Measurements from ENCODE around the gene CDH1.
A peak's percentile ranks its signal among the peaks of the same experiment; 100 is the strongest.
"Not testable (repeated sequence)": the region's sequence is repeated elsewhere in the genome, so short reads cannot be mapped to it uniquely, and the experiment has no call there.

Gene CDH1

DNA sequence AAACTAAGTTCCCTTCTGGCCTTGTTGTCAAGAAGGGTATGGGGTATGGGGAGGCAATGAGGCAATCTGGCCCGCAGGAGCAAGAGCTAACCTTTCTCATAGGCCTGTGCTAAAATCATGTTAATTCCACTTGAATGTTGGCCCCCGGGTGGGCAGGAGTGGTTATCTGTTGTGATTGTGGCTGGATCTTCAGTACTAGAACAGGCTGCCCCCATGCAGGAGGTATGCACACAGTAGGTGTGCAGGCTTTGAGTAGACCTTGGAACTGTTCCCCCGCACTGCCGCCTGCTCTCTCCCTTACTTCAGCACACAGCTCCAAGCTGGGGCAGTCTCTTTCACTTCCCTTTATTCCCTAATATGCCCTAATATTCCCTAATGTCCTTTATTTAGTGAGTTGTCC, 53.9 kb downstream of the CDH1 start:
- DNase-seq, result no peak

DNA sequence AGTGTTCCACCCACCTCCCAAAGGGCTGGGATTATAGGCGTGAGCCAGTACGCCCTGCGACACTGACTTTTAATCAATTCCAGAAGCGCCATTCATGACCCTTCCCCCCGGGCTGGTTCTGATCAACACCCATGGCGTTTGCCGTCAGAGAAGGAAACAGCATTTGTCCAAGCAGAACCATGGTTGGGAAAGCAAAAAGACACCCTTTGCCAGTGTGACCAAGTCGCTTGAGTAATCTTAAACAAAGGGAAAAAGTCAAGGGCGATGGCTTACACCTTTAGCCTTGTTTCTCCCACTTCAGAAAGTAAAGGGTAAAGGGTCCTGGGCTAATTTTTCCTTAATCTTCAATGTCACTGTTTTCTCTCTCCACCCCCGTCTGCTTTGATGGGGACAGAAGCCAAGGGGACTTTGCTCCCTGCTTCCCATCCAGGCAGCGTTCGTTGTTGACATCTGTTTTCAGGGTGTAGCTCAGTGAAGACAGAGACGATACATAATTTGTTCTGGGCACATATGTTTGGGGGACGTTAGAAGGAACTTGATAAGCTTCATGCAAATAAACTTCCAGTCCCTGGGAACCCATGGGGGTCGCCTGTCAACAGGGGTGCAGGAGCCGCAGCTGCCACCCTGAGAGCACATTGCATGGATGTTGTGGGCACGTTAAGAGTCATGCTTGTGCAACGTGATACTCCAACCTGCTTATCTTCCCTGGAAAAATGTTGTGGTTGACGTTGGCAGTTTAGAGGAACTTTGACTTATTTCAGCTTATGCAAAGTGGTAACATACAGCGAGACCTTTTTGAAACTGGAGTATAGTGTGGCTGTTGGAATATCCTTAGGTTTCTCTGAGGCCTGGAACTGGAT, 55.6 kb downstream of the CDH1 start:
- no peak for DNase-seq

DNA sequence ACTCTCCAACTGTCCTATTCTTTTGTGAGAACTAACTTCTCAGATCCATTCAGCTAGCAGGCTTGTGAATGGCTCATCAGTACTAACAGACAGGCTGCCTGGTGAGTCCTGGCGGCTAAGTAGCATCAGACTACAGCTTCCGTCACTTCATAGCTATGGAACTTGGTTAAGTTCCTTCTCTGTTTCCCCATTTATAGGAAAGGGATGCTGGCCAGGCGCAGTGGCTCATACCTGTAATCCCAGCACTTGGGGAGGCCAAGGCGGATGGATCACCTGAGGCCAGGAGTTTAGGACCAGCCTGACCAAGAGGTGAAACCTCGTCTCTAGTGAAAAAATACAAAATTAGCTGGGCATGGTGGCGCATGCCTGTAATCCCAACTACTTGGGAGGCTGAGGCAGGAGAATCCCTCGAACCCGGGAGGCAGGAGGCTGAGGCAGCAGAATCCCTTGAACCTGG, 56.3 kb downstream of the CDH1 start:
- no peak for DNase-seq

DNA sequence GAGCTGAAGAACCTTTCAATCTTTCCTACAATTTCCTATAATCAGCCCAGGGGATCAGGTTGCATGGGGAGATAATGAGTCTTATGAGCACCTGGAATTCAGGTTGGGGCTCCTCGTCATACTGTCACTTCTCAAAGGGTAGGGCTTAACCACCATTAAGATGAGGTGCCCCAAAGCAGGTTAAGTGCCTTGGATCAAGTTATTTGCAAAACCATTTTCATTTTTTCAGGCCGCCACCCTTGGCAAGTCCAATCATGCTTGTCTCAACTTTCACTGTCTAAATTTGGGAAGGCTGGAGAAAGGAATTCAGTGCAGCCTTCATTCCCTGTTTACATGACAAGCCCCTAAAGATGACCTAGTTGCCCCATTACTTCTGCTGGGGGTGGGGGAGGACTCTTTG, 61.3 kb downstream of the CDH1 start:
- no peak for DNase-seq

DNA sequence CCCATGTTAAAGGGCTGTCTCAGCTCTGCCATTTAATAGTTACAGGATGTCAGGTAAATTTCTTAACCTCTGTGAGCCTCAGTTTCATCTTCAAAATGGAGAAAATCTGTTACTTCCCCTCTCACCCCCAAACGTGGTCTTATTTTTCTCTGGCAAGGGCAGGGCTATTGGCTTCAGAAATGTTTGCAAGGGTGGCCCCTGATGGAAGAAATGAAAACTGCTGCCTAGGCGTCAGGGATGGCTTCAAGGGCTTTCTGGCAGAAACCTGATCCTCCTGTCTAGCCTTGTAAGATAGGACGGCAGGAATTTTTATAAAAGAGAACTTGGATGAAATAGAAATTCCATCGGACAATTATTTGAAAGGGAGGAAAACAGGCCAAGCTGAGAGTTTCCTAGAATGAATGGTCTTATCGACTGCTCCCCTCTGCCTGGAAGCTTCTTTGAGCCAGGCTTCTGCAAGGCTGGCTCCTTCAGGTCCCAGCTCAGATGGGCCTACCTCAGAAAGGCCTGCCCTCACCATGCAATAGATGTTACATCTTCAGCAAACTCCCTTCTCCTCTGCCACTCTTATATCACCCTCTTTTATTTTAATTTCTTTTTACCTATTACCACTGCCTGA, 63.3 kb downstream of the CDH1 start:
- DNase-seq, result peak; percentile 20 to 29

DNA sequence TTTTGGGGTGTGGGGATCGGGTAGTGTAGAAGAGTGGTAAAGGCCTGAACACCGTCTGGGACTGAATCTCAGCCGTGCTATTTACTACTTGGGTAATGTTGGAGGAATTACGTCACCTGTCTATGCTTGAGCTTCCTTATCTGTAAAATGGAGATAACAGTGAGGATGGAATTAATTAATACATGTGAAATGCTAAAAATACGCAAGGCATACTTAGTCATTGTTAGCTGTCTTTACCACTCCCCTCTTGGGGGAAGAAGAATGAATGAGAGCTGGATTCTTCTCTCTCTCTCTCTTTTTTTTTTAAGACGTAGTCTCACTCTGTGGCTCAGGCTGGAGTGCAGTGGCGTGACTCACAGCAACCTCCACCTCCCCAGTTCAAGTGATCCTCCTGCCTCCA, 65.1 kb downstream of the CDH1 start:
- DNase-seq, result no peak

DNA sequence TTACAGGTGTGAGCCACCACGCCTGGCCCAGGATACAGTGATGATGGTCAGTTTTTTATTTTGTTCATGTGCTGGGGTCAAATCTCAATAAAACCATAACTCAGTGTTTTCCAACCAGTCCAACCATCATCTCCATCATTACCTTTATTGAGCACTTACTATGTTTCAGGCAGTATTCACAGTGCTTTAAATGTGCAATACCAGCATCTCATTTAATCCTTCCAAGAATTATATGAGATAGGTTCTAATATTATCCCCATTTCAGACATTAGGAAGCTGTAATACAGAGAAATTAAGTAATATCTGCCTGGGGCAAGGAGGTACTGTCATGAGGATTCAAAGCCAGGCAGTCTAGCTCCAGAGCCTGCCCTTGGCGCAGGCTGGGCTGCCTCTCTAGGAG, 69.3 kb downstream of the CDH1 start:
- no peak for DNase-seq

DNA sequence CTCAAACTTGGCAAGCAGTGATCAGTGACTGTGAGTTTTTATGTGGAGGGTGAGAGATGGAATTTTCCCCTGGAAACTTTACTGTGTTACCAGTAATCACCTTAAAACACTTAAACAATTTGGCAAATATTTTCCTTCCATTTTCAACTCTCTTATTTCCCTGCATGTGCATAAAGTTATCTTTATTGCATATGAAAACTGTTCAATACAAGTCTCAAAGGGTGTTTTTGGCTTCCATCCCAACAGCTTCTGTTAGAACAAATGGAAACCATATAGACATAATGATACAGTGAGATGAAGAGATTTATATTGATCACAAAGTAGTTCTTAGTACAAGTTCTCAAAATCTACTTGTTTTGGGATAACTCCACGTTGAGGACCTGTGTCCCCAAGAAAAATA, 69.9 kb downstream of the CDH1 start:
- DNase-seq, result no peak

DNA sequence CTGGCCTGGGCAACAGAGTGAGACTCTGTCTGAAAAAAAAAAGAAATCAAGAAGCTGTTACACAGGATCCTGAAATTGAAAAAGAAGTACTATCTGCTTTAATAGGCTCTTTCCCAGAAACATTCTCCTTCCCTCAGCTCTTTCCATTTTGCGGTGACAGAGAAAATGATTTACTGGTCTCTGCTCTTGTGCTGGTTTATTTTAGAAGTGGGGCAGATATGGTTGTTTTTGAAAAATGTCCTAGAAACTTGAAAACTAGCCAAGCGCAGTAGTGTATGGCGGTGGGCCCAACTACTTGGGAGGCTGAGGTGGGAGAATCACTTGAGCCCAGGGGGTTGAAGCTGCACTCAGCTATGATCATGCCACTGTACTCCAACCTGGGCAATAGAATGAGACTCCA, 77.4 kb downstream of the CDH1 start:
- no peak for DNase-seq

DNA sequence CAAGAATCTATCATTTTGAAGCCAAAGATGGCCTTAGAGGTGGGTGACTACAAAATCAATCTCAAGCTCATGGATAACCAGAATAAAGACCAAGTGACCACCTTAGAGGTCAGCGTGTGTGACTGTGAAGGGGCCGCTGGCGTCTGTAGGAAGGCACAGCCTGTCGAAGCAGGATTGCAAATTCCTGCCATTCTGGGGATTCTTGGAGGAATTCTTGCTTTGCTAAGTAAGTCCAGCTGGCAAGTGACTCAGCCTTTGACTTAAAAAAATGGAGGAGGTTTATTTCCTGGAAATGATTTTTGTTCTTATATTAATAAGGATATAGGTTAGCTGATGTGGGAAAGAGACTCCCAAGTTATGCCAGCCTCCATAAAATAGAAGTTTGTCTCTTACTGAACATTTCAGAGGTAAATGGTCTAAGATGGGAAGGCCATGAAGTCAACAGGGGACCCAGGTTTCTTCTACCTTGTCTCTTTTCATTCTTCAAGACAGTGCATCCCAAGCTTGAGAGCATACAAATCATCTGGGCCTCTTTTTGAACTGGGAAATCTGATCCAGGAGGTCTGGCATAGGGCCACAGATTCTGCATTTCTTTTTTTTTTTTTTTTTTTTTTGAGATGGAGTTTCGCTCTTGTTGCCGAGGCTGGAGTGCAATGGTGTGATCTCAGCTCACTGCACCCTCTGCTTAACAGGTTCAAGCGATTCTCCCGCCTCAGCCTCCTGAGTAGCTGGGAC, 86.5 kb downstream of the CDH1 start:
- no peak for DNase-seq

DNA sequence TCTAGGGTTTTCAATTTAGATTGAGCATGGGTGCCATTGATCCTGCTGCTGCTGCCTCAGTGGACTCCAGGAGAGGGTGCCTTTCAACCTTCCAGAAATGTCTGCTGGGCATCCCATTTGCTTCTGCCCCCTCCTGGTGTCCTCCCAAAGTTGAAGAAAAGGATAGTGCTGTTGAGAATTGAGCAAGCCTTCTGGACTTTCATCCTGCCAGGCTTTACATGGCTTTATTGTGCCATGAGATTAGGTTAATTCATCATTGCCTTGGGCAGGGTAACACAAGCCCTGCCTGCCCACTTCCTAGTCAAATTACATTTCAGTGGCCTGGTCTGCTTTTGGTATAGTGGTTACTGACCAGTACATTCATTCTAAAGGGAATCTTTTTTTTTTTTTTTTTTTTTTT, 88.3 kb downstream of the CDH1 start:
- DNase-seq, result no peak

DNA sequence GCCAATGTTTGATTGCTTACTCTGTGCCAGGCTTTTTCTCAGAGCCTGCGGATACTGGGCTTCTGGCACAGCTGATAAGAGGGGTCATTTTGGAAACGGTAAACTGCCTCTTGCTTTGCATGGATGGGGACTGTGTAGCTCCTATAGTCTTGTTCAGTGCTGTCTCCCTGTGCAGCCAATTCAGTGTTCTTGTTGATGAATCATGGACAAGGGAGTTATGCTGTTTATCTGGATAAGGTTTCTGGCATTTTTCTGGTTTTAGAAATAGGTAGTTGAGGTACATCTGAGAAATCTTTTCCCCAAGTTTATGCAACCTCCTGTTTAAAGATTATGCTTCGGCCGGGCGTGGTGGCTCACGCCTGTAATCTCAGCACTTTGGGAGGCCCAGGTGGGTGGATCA, 89.6 kb downstream of the CDH1 start:
- DNase-seq, result no peak

DNA sequence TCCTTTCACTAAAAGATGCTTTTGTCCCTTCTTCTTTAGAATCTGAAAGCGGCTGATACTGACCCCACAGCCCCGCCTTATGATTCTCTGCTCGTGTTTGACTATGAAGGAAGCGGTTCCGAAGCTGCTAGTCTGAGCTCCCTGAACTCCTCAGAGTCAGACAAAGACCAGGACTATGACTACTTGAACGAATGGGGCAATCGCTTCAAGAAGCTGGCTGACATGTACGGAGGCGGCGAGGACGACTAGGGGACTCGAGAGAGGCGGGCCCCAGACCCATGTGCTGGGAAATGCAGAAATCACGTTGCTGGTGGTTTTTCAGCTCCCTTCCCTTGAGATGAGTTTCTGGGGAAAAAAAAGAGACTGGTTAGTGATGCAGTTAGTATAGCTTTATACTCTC, 96.2 kb downstream of the CDH1 start:
- no peak for DNase-seq

DNA sequence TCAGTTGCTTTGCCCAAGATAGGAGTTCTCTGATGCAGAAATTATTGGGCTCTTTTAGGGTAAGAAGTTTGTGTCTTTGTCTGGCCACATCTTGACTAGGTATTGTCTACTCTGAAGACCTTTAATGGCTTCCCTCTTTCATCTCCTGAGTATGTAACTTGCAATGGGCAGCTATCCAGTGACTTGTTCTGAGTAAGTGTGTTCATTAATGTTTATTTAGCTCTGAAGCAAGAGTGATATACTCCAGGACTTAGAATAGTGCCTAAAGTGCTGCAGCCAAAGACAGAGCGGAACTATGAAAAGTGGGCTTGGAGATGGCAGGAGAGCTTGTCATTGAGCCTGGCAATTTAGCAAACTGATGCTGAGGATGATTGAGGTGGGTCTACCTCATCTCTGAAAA, 97.5 kb downstream of the CDH1 start:
- DNase-seq, result no peak

DNA sequence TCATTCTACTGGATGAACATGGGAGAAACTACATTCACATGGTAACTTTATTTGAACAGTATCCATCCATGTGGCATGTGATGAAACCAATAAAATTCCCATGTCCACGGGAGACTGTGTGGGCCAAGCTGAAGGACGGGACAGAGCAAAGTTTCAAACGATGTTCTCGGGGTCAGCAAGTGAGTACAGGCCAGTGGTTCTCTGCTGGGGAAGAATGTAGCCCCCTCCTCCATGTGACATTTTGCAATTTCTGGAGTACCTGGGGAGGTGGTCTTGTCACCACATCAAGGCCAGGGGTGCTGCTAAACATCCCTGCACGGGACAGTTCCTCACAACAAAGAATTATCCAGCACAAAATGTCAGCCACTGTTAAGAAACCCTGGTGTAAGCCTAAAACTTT, 98.9 kb downstream of the CDH1 start:
- DNase-seq, result no peak

DNA sequence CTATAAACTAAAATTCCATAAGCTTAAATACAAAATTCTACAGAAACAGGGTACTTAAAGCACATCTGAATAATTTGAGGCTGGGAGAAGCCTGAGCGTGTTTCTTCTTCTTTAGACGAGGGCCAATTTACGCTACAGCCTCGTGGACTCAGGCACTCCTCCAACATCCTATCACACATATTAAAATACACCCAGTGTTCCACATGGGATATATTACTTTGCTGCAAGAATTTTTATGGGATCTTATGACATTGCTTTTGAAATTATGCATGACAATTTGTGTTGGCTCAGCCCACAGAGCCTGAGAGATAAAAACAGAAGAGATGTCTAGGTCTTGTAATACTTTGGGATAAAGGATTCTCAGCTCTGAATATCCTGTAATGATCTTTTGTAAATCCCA, 102.7 kb downstream of the CDH1 start:
- DNase-seq, result no peak

DNA sequence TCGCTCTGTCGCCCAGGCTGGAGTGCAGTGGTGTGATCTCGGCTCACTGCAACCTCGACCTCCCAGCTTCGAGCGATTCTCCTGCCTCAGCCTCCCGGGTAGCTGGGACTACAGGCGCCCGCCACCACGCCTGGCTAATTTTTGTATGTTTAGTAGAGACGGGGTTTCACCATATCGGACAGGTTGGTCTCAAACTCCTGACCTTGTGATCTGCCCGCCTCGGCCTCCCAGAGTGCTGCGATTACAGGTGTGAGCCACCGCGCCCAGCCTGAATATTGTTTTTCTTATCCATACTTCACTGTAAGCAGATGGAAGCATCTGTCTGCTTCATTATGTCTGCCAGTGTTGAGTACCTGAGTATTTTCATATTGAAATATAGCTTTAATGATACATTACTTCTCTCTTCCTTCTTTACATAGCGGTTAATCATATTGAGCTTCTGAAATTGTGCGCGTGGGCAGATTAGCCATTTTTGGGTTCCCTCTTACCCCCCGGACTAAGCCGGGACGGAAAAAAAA, 105.9 kb downstream of the CDH1 start:
- DNase-seq, result not testable (repeated sequence)

DNA sequence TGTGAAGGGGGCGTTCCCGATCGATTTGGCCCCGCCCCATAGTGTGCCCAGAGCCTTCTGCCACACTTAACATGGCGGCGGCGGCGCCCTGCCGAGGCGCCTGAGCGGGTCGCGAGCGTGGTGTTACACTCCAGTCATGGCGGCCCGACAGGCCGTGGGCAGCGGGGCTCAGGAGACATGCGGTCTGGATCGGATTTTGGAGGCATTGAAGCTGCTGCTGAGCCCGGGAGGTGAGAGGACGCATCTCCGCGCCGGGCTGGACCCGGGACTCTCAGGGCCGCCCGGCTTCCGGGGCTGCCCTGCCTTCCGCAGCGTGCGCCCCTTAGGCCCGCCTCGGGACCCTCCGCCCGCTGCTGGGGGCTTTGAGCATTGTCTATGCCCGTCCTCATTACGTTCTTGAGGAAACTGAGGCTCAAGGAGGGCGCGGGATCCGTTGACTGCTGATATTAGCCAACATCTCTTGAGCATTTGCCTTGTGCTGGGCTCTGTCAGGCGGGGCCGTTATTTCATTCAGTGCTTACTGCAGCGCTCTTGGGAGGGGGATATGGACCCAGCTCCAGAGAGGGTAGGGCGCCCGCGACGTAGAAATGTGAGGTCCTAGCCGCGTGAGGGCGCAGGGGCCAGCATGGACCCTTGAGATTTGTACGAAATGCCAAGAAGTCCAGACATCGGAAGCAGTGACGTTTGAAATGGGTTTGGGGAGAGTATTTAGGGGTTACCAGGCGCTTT, 106.6 kb downstream of the CDH1 start, which contains the start of gene TANGO6:
Gene TANGO6, plus strand, starts transcription at position 50 of the 729 bp plus-strand sequence. Its CDS starts 87 bp downstream, at position 137.
- peak; percentile 59 to 68 for DNase-seq

DNA sequence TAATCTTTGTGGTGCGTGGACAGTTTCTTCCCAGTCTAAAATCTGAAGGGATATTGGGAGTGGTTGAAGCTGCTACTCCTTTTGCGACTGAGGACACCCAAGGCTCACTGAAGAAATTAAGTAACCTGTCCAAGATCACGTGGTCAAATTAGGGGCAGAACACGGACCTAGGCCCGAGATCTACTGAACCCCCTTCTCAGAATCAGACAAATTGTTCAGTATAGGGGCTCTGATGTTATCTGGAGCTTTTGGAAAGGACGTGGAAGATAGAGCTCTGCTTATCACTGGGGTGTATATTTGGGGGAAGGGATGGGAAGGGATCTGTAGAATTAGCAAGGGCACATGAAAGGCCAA, 107.1 kb downstream of the CDH1 start:
- peak; percentile 41 to 59 for DNase-seq

DNA sequence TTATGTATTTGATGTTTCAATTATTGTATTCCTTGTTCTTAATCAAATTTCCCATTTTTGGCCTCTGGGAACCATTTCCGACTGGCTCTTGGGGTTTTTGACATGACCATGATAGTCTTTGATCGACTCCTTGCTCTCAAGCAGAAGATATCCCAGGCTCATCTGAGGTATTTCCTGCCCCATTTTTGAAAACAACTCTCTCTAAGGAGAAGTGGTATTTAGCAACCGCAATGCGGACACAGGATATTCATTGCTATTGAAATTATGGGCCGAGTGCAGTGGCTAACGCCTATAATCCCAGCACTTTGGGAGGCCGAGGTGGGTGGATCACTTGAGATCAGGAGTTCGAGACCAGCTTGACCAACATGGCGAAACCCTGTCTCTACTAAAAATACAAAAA, 111.7 kb downstream of the CDH1 start:
- no peak for DNase-seq

DNA sequence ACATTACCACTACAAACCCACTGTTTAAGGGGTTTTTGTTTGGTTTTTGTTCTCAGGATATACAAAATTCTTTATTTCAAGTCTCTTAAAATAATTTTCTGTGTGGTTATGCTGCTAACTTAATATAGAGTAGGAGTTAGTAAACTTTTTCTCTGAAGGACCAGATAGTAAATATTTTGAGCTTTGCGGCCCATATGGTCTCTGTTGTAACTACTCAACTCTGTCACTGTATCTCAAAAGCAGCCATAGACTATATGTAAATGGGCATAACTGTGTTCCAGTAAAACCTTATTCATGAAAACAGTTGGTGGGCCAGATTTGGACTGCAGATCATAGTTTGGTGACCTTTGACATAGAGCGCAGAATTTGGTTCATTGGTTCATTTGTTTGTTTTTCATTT, 113.4 kb downstream of the CDH1 start:
- no peak for DNase-seq

DNA sequence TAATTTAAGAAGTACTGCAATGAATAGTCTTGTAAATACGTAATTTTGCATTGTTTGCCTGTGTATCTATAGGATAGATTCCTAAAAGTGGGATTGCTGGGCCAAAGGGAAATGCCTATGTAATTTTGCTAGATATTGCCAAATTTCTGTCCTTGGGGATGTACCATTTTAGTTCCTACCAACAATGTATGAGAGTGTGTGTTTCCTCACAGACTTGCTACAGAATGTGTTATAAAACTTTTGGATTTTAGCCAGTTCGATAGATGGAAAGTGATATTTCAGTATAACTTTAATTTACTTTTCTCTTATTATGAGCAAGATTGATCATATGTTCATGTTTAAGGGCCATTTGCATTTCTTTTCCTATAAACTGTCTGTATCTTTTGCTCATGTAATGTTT, 114.5 kb downstream of the CDH1 start:
- no peak for DNase-seq

DNA sequence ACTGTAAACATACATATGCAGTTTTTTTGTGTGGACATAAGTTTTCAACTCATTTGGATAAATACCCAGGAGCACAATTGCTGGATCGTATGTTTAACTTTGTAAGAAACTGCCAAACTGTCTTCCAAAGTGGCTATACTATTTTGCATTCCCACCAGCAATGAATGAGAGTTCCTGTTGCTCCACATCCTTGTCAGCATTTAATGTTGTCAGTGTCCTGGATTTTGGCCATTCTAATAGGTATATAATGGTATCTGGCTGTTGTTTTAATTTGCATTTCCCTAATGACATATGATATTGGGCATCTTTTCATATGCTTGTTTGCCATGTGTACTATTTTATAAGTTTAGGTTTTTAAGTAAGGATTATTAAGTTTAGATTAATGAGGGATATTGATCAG, 120.4 kb downstream of the CDH1 start:
- no peak for DNase-seq
